Stimulated activated CD4-positive, alpha-beta T cell treated with anti-CD3 and anti-CD28 coated beads, Interleukin-4, amount 100 ng/mL, for 4 hours (primary cell): ENCODE results near the gene HID1.

Source experiments
- DNase-seq, 2 experiments: peaks; one replicate each; pipeline ENCODE4 v3.0.0-alpha.2; 2020

Gene HID1

GRCh38 chr17:74946641-74947040, 25.9 kb downstream of the HID1 start:
- no peak for DNase-seq

DNA sequence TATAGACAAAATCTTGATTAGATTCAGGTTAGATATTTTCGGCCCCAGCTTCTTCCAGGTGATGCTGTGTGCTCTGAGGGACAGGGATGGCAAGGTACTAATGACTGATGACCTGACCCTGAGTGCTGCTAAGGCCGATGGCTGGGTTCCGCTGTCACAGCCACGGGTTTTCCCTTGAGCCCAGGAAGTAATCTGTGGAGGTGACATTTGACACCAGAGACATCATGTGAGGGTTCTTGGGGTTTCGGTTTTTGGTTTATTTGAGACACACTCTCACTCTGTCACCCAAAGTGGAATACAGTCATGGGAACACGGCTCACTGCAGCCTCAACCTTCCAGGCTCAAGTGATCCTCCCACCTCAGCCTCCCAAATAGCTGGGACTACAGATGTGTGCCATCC, 27.0 kb downstream of the HID1 start:
- no peak for DNase-seq

GRCh38 chr17:74943808-74944522, 28.6 kb downstream of the HID1 start:
- DNase-seq, result no peak

- DNase-seq, result no peak
Observed at GRCh38 chr17:74941128-74941725, 31.3 kb downstream of the HID1 start.

DNA sequence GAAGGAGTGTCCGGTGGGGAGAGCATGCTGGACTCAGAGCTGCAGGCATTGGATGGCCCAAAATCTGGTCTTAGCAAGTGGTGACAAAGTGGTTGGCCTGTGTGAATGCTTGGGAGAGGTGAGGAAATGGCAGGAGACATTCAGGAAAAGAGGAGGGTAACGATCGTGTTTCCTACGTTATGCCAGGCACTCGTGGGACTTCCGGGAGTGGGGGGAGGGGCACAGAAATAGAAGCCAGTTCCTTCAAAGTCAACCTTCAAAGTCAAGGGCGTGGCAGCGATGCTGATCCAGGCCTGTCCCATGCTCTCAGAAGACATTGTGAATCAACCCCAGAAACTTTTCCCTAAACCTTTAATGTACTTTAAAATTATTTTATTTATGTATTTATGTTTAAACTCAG, 33.0 kb downstream of the HID1 start:
- DNase-seq, result no peak

DNA sequence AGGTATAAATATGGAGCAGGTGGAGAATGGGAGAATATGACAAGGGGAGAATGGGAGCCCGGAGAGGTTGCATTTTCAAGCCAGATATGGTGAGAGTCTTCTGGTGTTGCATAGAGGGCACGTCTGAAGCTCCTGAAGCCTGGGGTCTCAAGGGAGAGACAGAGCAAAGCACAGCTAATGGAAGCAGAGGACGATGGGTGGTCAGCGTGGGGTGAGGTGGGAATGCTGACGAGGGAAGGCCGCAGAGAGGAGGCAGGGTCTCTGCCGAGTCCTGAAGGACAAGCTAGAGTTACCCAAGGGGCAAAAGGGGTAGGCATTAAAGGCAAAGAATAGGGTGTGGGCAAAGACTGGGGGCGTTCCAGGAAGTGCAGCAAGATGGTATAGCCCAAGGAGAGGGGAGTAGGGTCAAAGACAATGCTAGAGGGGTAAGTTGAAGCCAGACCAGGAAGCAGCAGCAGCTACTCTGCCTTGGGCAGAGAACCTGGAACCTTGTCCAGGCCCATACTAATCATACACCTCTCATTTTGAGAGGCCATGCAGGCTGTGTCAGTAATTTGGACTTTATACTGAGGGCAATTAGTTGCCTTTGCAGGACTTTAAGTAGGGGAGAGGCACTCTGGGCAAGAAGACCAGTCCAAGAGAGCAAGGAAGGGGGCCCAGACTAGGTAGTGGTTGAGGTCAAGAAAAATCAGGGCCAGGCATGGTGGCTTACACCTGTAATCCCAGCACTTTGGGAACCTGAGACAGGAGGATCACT, 34.2 kb downstream of the HID1 start:
- no peak for DNase-seq

- DNase-seq, result no peak
Observed at GRCh38 chr17:74937064-74938051, 35.2 kb downstream of the HID1 start.

- no peak for DNase-seq
Observed at GRCh38 chr17:74936470-74936799, 36.1 kb downstream of the HID1 start.

GRCh38 chr17:74935585-74936469, 36.7 kb downstream of the HID1 start, which contains the start of gene OTOP3:
Gene OTOP3, plus strand, starts transcription at chr17:74935898. Its CDS starts 24 bp downstream, at chr17:74935922.
- no peak for DNase-seq

GRCh38 chr17:74935048-74935447, 37.5 kb downstream of the HID1 start:
- DNase-seq, result no peak

GRCh38 chr17:74930535-74931036, 42.0 kb downstream of the HID1 start:
- no peak for DNase-seq

DNA sequence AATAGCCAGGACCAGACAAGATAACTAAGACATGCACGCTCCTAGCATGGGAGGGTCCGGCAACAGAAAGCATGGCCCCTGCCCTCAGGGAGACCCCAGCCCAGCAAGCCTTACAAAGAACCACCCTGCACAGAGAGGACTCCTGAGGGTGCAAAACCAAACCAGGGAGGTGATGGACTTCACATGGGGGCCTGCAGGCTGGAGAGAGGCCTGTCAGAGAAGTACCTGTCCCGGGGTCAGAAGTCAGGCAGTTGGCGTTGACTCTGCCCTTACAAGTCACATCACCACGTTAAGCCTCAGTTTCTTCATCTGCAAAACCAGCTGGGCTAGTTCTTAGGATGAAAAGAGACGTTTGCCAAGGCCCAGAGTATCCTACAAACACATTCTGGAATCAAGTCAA, 43.8 kb downstream of the HID1 start:
- no peak for DNase-seq

DNA sequence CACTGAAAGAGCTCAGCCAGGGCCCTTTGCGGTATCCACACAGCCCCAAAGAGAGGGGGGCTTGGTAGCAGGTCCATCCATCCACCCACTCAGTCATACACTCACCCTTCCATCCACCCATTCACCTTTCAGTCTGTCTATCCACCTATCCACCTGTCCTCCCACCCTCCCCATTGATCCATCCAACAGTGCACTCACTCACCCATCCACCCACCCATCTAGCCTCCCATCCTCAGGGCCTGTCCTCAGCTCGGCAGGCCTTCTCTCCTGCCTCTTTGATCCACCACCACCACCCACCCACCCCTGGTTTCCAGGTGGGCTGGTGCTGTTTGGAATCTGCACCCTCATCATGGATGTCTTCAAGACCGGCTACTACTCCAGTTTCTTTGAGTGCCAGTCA, 47.3 kb downstream of the HID1 start:
- no peak for DNase-seq

GRCh38 chr17:74924250-74924948, 48.2 kb downstream of the HID1 start, which contains the start of gene OTOP2:
Gene OTOP2, plus strand, starts transcription at chr17:74924273. Its CDS starts 360 bp downstream, at chr17:74924633.
- no peak for DNase-seq

- DNase-seq, result peak; percentile 56 to 78
Observed at GRCh38 chr17:74923538-74924249, 48.9 kb downstream of the HID1 start.

DNA sequence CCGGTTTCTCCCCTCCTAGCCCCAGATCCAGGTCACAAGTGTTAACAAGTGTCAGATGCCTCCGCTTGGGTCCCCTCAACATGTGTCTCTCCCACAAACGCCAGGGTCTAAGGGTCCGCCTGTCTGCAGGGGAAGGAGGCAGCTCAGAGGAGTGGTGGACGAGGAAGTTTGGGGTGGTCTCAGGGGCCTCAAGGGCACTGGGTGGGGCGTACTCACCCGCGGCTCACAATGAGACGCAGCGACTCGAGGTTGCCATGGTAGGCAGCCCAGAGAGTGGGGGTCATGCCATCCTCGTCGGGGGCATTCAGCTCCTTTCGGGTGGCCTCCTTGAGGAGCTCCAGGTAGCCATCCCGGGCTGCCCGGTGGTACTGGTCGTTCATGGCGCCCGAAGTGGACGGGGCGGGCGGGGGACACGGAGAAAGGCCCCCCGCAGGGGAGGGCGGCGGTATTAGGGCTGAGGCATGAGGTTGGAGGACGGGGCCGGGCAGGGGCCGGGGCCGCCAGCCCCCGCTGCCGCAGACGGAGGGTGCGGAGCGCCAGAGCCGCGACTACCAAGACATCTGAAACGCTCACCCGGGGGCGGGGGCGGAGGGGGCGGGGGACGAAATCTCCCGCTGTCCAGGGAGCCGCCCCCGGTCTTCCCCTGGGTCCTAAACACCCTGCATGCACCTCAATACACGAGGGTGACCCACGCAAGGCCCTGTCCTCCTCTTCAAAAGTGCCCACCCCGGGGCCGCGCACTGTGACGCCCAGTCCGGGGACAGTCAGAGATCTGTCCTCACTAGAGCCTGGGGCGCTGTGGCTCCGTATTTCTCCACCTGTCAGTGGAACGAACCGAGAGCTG, 49.6 kb downstream of the HID1 start, which contains the start of gene USH1G:
Gene USH1G (minus strand): TSS at position 562 of the 844 bp plus-strand sequence. CDS start 182 bp downstream, at position 380.
- no peak for DNase-seq

- DNase-seq, result no peak
Observed at GRCh38 chr17:74922172-74922571, 50.4 kb downstream of the HID1 start.

DNA sequence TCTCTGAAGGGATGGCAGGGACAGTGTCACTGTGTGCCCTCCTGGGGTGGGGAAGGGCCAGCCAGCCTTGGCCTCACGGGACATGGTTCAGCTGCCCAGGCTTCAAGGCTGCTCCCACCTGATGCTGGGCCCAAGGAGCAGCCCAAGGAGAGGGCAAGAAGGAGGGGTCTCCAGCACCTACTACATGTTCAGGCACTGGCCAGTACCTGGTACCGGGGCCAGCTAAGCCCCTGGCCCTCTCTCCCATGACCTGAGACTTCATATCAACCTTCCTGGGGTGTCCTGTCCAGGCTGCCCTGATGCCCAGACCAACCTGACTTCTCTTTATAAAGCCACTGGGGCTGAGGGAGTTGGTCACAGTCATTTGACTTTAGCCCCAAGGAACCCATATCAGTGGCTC, 50.8 kb downstream of the HID1 start:
- DNase-seq, result no peak
